ENCODE measurements around the gene ZSWIM4. TPM values are rescaled to one million over a fixed set of nuclear protein-coding genes. Genes with fewer than 3 reads are reported as not detected.
A peak's percentile ranks its signal among the peaks of the same experiment; 100 is the strongest.

Gene ZSWIM4
- total and polyA plus RNA-seq, 2 experiments from 2014 or later = 13.0 to 29.8 TPM

- DNase-seq (ENCODE audit: low read depth in 1 of 2, low spot score in 1 of 2) = peak; percentile 79 to 82
- no peak for TF ChIP-seq CTCF (IDR thresholded peaks at IDR 0.05; ENCODE audit: low read depth, low read length)
- H3K9me3 ChIP-seq (ENCODE audit: low read depth) = no peaks in the 10 kb centered on the region
- H3K4me3 ChIP-seq = peak within 1 kb of the TSS; percentile 57
- no peaks in the 10 kb centered on the region for H3K27me3 ChIP-seq
- peaks cover 16% of the 10 kb centered on the region for H3K36me3 ChIP-seq
- H3K27ac ChIP-seq = peak within 1 kb of the TSS; percentile 71
- no peaks in the 10 kb centered on the region for H3K4me1 ChIP-seq (ENCODE audit: low read depth)
These were observed 31.0 kb upstream of the ZSWIM4 start, which contains the start of gene MRI1 for GRCh38 chr19:13764101-13764807. Gene MRI1 (plus strand): TSS chr19:13764522. CDS start chr19:13764589, 67 bp downstream.

- Histone ChIP-seq H3K9me3 (ENCODE audit: low read depth) (no peaks in the 10 kb centered on the region), H3K27me3 (no peaks in the 10 kb centered on the region), H3K4me3 (peak overlapping the region; percentile 57), H3K4me1 (ENCODE audit: low read depth) (no peaks in the 10 kb centered on the region), H3K36me3 (peaks cover 18% of the 10 kb centered on the region), H3K27ac (no peak overlapping the region)
- TF ChIP-seq CTCF (IDR thresholded peaks at IDR 0.05; ENCODE audit: low read depth, low read length) = no peak
- peak in 1 of 2 donors; percentile 50 for DNase-seq (ENCODE audit: low read depth in 1 of 2, low spot score in 1 of 2)
These were observed 30.3 kb upstream of the ZSWIM4 start for GRCh38 chr19:13764821-13765394.

- no peak for TF ChIP-seq CTCF (IDR thresholded peaks at IDR 0.05; ENCODE audit: low read depth, low read length)
- H3K27ac ChIP-seq = no peak overlapping the region
- no peak for DNase-seq (ENCODE audit: low read depth in 1 of 2, low spot score in 1 of 2)
- H3K4me3 ChIP-seq = peak overlapping the region; percentile 57
- no peaks in the 10 kb centered on the region for H3K4me1 ChIP-seq (ENCODE audit: low read depth)
- no peaks in the 10 kb centered on the region for H3K9me3 ChIP-seq (ENCODE audit: low read depth)
- peaks cover 20% of the 10 kb centered on the region for H3K36me3 ChIP-seq
- no peaks in the 10 kb centered on the region for H3K27me3 ChIP-seq
These were observed 29.7 kb upstream of the ZSWIM4 start for GRCh38 chr19:13765395-13766094.

- Histone ChIP-seq H3K4me3 (no peak overlapping the region), H3K36me3 (peaks cover 17% of the 10 kb centered on the region)
- no peak for TF ChIP-seq CTCF (IDR thresholded peaks at IDR 0.05; ENCODE audit: low read depth, low read length)
These were observed 29.2 kb upstream of the ZSWIM4 start for GRCh38 chr19:13766095-13766481.

GRCh38 chr19:13768510-13768909 is 26.7 kb upstream of the ZSWIM4 start:
- H3K9me3 ChIP-seq (ENCODE audit: low read depth) = no peaks in the 10 kb centered on the region
- no peak overlapping the region for H3K4me3 ChIP-seq
- H3K36me3 ChIP-seq = peaks cover 9% of the 10 kb centered on the region
- no peaks in the 10 kb centered on the region for H3K27me3 ChIP-seq
- no peak for TF ChIP-seq CTCF (IDR thresholded peaks at IDR 0.05; ENCODE audit: low read depth, low read length)
- DNase-seq (ENCODE audit: low read depth in 1 of 2, low spot score in 1 of 2) = no peak
- no peaks in the 10 kb centered on the region for H3K4me1 ChIP-seq (ENCODE audit: low read depth)
- no peak overlapping the region for H3K27ac ChIP-seq

More at GRCh38 chr19:13766095-13766481, 29.2 kb upstream of the ZSWIM4 start:
- H3K4me1 ChIP-seq (ENCODE audit: low read depth) = no peaks in the 10 kb centered on the region
- no peaks in the 10 kb centered on the region for H3K27me3 ChIP-seq
- no peak for DNase-seq (ENCODE audit: low read depth in 1 of 2, low spot score in 1 of 2)
- no peaks in the 10 kb centered on the region for H3K9me3 ChIP-seq (ENCODE audit: low read depth)
- no peak overlapping the region for H3K27ac ChIP-seq
